Psoas muscle (tissue), 8 donors: ENCODE measurements around the gene AXIN1. TPM values are rescaled to one million over a fixed set of nuclear protein-coding genes. Genes with fewer than 3 reads are reported as not detected.

Source experiments
- ATAC-seq, 4 donors: fragments of 200-7000 bp; cut with Tn5 transposase; one replicate each; pipeline ENCODE4 v1.9.1; 2020; ENCODE audit warnings: moderate library complexity in 3 of 4, mild to moderate bottlenecking in 2 of 4
- DNase-seq, 2 donors: peaks; one replicate each; pipeline ENCODE4 v3.0.0-alpha.2; 2020
- H3K27ac ChIP-seq: fragments of 200-600 bp; one replicate; pipeline ENCODE4 v1.8.0; 2022
- H3K27me3 ChIP-seq, 3 donors: fragments of 200-600 bp in 1 of 3; one replicate each; pipeline versions ENCODE4 v1.6.1 to v1.8.0; 2013 to 2022; ENCODE audit warnings: low read length in 2 of 3, mild to moderate bottlenecking in 2 of 3, moderate library complexity in 1 of 3; ENCODE audit not compliant: insufficient read depth in 3 of 3
- H3K36me3 ChIP-seq, 2 donors: fragments of 200-600 bp in 1 of 2; one replicate each; pipeline versions ENCODE4 v1.6.1 to v1.8.0; 2013 to 2022; ENCODE audit warnings: low read depth in 1 of 2, mild to moderate bottlenecking in 1 of 2, moderate library complexity in 1 of 2; ENCODE audit not compliant: insufficient read depth in 1 of 2
- H3K4me1 ChIP-seq: fragments of 200-600 bp; one replicate; pipeline ENCODE4 v1.8.0; 2022
- H3K4me3 ChIP-seq: fragments of 200-600 bp; one replicate; pipeline ENCODE4 v1.8.0; 2022; ENCODE audit warnings: mild to moderate bottlenecking
- H3K9me3 ChIP-seq: fragments of 200-600 bp; one replicate; pipeline ENCODE4 v1.8.0; 2022
- WGBS, 3 donors: extraction: QIAGEN DNeasy Blood & Tissue Kit; methylation state at CpG; one replicate each; pipeline versions ENCODE4 v1.1.6 to v1.1.7; 2013; 5-methylcytosine and 5-hydroxymethylcytosine counted together
- intact Hi-C, 2 donors: fragments of 100-400 bp; cut with DNase I; formaldehyde crosslinking; loops; one replicate each; pipeline versions ENCODE4 v1.11.0 to v1.14.2; 2022
- polyA plus RNA-seq, 3 donors: library from polyadenylated mRNA; stranded (reverse); fragments of 200-250 nt; gene quantifications; one replicate each; pipeline ENCODE4 v1.2.3, GENCODE V29; 2013
- total RNA-seq, 4 donors: library from RNA; stranded (reverse); fragmentation: NEBNext Ultra II Directional in 2 of 4; extraction: Animal tissue kit (Norgen Biotek cat#: 25700) in 2 of 4; gene quantifications; one replicate each; pipeline versions ENCODE4 v1.2.1 to v1.2.4, GENCODE V29; 2021 to 2023
- TF ChIP-seq, protein P1 (sequence below): fragments of 200-600 bp; IDR thresholded peaks from one replicate; pipeline ENCODE4 v1.8.0; 2022; ENCODE audit warnings: antibody characterized with exemption
- donor health status: healthy with polysubstance abuse.
- donor health status: DM: no; HTN: no; CAD: no; lungs with moderate emphysema.
- donor health status: Bipolar disorder and iron deficiency.
- donor health status: healthy.
- donor health status: DM: yes; HTN: yes; CAD: no.
- donor health status: DM: no; HTN: no; CAD: no.
- donor health status: DM: no; HTN: no; CAD: no.
- donor health status: DM: yes; HTN: yes; CAD: no.

The AXIN1 gene
- total and polyA plus RNA-seq, 7 donors, result 12.1 to 32.3 (median 23.2) TPM

DNA sequence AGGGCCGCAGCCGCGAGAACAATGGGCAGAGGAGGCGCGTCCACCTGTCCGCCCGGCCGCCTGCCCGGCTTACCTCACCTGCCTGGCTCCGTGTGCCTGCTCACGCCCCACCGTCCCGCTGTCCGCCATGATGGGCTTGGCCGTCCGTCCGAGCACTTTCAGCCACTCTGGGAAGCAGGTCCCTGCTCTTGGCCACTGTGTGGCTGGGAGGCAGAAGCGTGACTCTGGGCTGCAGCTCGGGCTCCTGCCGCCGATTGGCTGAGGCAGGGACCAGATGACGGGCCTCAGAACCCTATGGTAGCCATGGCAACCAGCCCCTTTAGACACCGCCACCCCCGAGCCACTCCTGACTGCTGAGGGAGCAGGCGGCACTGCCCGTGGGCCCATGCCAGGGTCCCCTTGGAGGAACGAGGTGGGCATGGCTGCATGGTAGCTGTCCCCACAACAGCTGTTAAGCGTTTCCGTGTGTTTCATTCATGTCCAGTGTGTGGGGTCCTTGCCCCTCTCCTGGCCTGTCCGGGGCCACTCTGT is 8.9 kb upstream of the AXIN1 start:
- intact Hi-C loops, result loop anchor here in 1 of 2 donors (5.0 kb wide), 1 partner anchor 254 kb away; no protein-coding TSS in a partner anchor
- H3K27ac ChIP-seq, result no peak overlapping the region

DNA sequence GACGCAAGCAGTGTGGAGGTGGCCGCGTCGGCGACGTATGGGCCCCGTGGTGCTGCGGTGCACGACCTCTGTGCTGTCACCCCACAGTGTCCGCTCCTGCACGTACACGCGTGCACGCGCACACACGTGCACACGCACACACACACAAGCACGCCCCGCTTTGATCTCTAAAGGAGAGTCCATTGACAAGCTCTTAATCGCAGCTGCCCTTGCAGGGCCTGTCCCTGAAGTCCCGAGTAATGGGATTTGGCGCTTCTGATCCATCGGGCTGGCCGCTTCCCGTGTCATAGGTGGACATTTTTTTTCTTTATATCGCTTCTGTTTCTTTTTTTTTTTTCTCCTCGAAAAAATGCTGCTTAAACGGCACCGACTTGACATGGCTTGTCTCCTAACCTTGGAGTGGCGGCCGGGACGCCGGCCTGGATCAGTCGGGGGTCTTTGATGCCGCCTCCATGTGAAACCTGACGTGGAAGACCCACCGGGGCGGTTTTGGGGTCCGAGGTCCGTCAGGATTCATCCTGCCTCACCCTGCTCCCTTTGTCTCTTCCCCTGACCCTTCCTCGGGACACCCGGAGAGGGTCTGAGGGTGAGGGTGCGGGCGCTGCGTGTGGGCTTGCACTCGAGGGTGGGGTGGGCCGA is 8.3 kb upstream of the AXIN1 start:
- DNase-seq, result peak in 1 of 2 donors; percentile 7
- Histone ChIP-seq H3K27ac (no peak overlapping the region), H3K4me3 (no peak overlapping the region), H3K27me3 (peaks cover 0 to 15% (median 2%) of the 10 kb centered on the region in 3 donors), H3K36me3 (no peaks in the 10 kb centered on the region), H3K4me1 (no peaks in the 10 kb centered on the region), H3K9me3 (no peaks in the 10 kb centered on the region)
- TF ChIP-seq, protein P1, sequence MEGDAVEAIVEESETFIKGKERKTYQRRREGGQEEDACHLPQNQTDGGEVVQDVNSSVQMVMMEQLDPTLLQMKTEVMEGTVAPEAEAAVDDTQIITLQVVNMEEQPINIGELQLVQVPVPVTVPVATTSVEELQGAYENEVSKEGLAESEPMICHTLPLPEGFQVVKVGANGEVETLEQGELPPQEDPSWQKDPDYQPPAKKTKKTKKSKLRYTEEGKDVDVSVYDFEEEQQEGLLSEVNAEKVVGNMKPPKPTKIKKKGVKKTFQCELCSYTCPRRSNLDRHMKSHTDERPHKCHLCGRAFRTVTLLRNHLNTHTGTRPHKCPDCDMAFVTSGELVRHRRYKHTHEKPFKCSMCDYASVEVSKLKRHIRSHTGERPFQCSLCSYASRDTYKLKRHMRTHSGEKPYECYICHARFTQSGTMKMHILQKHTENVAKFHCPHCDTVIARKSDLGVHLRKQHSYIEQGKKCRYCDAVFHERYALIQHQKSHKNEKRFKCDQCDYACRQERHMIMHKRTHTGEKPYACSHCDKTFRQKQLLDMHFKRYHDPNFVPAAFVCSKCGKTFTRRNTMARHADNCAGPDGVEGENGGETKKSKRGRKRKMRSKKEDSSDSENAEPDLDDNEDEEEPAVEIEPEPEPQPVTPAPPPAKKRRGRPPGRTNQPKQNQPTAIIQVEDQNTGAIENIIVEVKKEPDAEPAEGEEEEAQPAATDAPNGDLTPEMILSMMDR, result no peak
- WGBS, 3 donors, result 91 to 93% (median 92%) methylated on average over 44 to 47 of the region's 47 CpGs
- ATAC-seq, result no peak
- intact Hi-C loops, result loop anchor here in 1 of 2 donors (5.0 kb wide), 1 partner anchor 254 kb away; no protein-coding TSS in a partner anchor

More for the DNA sequence above, 8.9 kb upstream of the AXIN1 start:
- Histone ChIP-seq H3K4me1 (no peaks in the 10 kb centered on the region), H3K27me3 (peaks cover 0 to 15% (median 2%) of the 10 kb centered on the region in 3 donors), H3K4me3 (no peak overlapping the region), H3K9me3 (no peaks in the 10 kb centered on the region), H3K36me3 (peaks cover 0 to 3% of the 10 kb centered on the region in 2 donors)
- TF ChIP-seq, protein P1, result no peak
- WGBS, 3 donors, result 75 to 81% (median 80%) methylated on average over 26 to 30 of the region's 30 CpGs
- no peak for ATAC-seq
- DNase-seq, result peak in 1 of 2 donors; percentile 9

DNA sequence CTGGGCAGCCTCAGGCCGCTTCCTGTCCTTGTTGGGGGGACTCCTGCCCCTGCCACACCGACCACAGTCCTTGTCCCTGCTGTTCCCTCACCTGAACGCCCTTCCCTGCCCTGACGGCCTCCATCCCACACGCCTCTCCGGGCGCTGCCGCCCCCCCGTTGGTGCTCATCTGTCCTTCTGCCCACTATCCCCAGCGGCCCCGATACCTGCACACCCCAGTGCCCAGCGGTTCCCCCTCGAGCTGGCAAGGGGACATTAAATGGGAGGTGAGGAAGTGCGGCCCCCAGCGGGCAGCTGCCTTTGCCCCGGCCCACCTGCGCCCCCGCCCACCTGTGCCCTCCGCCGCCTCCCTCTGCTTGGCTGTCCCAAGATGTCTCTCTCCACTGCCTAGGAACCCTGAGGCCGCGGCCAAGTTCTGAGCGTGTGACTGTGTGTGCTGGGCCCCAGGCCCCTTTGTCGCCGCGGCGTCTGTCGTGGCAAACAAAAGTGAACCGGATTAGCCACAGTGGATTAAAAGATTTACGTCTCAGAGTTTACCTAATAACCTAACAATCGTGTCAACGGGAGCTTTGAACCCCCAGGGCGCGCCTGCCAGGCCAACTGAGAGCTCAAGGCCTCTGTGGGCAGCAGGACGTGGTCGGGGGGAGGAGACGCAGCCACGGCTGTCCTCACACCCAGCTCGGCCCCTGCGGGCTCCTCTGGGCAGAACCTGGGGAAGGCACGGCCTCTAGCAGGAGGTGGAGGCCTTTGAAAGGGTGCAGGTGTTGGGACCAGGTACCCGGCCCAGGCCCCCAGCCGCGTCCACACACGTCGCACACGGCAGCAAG is 7.6 kb upstream of the AXIN1 start:
- Histone ChIP-seq H3K27me3 (peaks cover 0 to 15% (median 2%) of the 10 kb centered on the region in 3 donors), H3K36me3 (no peaks in the 10 kb centered on the region), H3K9me3 (no peaks in the 10 kb centered on the region), H3K27ac (no peak overlapping the region), H3K4me1 (no peaks in the 10 kb centered on the region), H3K4me3 (no peak overlapping the region)
- DNase-seq, result peak in 1 of 2 donors; percentile 12
- WGBS, 3 donors, result 80 to 83% (median 82%) methylated on average over 46 to 47 of the region's 47 CpGs
- TF ChIP-seq, protein P1, result no peak
- no peak for ATAC-seq
- intact Hi-C loops, result loop anchor here (5.0 to 10.0 kb wide), 4 partner anchors 133 to 253 kb away; partner anchors contain the start of gene LUC7L (in 1 of the 2)

DNA sequence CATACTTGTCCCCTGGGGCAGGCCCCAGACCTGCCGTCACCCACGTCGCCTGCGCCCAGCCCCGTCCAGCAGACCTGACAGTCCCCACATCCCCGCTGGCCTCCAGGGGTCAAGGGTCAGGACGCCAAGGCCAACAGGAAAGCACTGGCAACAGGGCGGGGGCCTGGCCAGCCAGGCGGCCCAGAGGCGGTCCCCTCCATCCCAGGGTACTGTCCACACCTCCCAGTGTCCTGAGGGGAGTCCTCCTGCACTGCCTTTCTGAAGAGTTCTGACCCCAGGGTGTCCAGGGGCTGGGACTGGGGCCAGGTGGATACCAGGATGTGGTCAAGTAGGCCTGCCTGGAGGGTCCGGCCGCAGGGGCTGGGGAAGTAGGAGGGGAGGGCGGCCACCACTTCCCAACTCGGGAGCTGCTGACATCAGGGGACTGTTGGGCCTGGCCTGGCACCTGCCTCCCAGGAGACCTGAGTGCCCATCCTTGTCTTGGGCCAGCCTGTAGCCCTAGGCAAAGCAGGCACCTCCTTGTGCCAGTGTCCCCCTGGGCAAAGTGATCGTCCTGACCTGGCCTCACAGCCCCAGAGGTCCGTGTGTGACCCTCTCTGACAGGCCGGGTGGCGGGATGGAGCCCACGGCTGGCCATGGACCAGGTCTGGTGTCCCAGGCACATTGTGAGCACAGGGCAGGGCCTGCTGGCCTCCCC is 6.7 kb upstream of the AXIN1 start:
- no peak overlapping the region for H3K27ac ChIP-seq
- peaks cover 0 to 8% (median 2%) of the 10 kb centered on the region in 3 donors for H3K27me3 ChIP-seq
- intact Hi-C loops, result loop anchor here (5.0 to 10.0 kb wide), 3 partner anchors 132 to 242 kb away; partner anchors contain the start of gene LUC7L (in 1 of the 2)
- DNase-seq, result peak in 1 of 2 donors; percentile 7
- H3K4me3 ChIP-seq, result no peak overlapping the region
- TF ChIP-seq, protein P1, result no peak
- no peaks in the 10 kb centered on the region for H3K4me1 ChIP-seq
- WGBS, 3 donors, result 74 to 80% (median 79%) methylated on average over 16 to 19 of the region's 19 CpGs
- no peaks in the 10 kb centered on the region for H3K36me3 ChIP-seq
- ATAC-seq, result no peak
- H3K9me3 ChIP-seq, result no peaks in the 10 kb centered on the region
